ENCODE measurements around the gene SMYD3. TPM values are rescaled to one million over a fixed set of nuclear protein-coding genes. Genes with fewer than 3 reads are reported as not detected.
A peak's percentile ranks its signal among the peaks of the same experiment; 100 is the strongest.

The SMYD3 gene
- total RNA-seq, 2 donors from 2014 or later, result 15.8 to 21.8 TPM

- intact Hi-C loops (cut with DNase I, micrococcal nuclease), result no loop called here
- DNase-seq, result no peak
- ATAC-seq, result no peak
These were observed 291.6 kb downstream of the SMYD3 start for GRCh38 chr1:246215510-246215903.

- ATAC-seq (peak; percentile 78), DNase-seq (peak in 1 of 2 donors; percentile 44)
- intact Hi-C loops (cut with DNase I, micrococcal nuclease), result no loop called here
These were observed 292.2 kb downstream of the SMYD3 start for GRCh38 chr1:246214708-246215509.

- intact Hi-C loops (cut with DNase I, micrococcal nuclease), result no loop called here
- ATAC-seq (no peak), DNase-seq (no peak)
These were observed 293.1 kb downstream of the SMYD3 start for GRCh38 chr1:246213947-246214346.

GRCh38 chr1:246213502-246213901 is 293.6 kb downstream of the SMYD3 start:
- ATAC-seq (no peak), DNase-seq (no peak)
- intact Hi-C loops (cut with DNase I, micrococcal nuclease), result no loop called here

- intact Hi-C loops (cut with DNase I, micrococcal nuclease), result no loop called here
- DNase-seq (no peak), ATAC-seq (no peak)
These were observed 294.0 kb downstream of the SMYD3 start for GRCh38 chr1:246213036-246213435.

GRCh38 chr1:246212013-246212412 is 295.1 kb downstream of the SMYD3 start:
- DNase-seq (no peak), ATAC-seq (no peak)
- intact Hi-C loops (cut with DNase I, micrococcal nuclease), result no loop called here

- DNase-seq (no peak), ATAC-seq (no peak)
- intact Hi-C loops (cut with DNase I, micrococcal nuclease), result no loop called here
These were observed 296.3 kb downstream of the SMYD3 start for GRCh38 chr1:246210756-246211155.

- intact Hi-C loops (cut with DNase I, micrococcal nuclease), result no loop called here
- ATAC-seq, result no peak
- no peak for DNase-seq
These were observed 299.0 kb downstream of the SMYD3 start for GRCh38 chr1:246208105-246208504.

- intact Hi-C loops (cut with DNase I, micrococcal nuclease), result no loop called here
- ATAC-seq, result no peak
- no peak for DNase-seq
These were observed 303.9 kb downstream of the SMYD3 start for GRCh38 chr1:246203180-246203579.

GRCh38 chr1:246200738-246201137 is 306.3 kb downstream of the SMYD3 start:
- ATAC-seq, result no peak

GRCh38 chr1:246200225-246200624 is 306.9 kb downstream of the SMYD3 start:
- DNase-seq (no peak), ATAC-seq (no peak)
- intact Hi-C loops (cut with DNase I, micrococcal nuclease), result no loop called here

More at GRCh38 chr1:246200738-246201137, 306.3 kb downstream of the SMYD3 start:
- no peak for DNase-seq
- intact Hi-C loops (cut with DNase I, micrococcal nuclease), result no loop called here

- intact Hi-C loops (cut with DNase I, micrococcal nuclease), result no loop called here
- DNase-seq (no peak), ATAC-seq (no peak)
These were observed 307.9 kb downstream of the SMYD3 start for GRCh38 chr1:246199086-246199645.

GRCh38 chr1:246198115-246198816 is 308.8 kb downstream of the SMYD3 start:
- intact Hi-C loops (cut with DNase I, micrococcal nuclease), result no loop called here
- ATAC-seq, result no peak
- DNase-seq, result no peak

- ATAC-seq, result no peak
- DNase-seq, result no peak
- intact Hi-C loops (cut with DNase I, micrococcal nuclease), result no loop called here
These were observed 310.0 kb downstream of the SMYD3 start for GRCh38 chr1:246197076-246197475.

GRCh38 chr1:246195296-246195695 is 311.8 kb downstream of the SMYD3 start:
- no peak for DNase-seq
- no peak for ATAC-seq
- intact Hi-C loops (cut with DNase I, micrococcal nuclease), result no loop called here

GRCh38 chr1:246193537-246193936 is 313.5 kb downstream of the SMYD3 start:
- intact Hi-C loops (cut with DNase I, micrococcal nuclease), result no loop called here
- DNase-seq, result no peak
- no peak for ATAC-seq

- ATAC-seq (no peak), DNase-seq (no peak)
- intact Hi-C loops (cut with DNase I, micrococcal nuclease), result no loop called here
These were observed 318.0 kb downstream of the SMYD3 start for GRCh38 chr1:246189126-246189525.

- intact Hi-C loops (cut with DNase I, micrococcal nuclease), result no loop called here
- DNase-seq (no peak), ATAC-seq (no peak)
These were observed 319.2 kb downstream of the SMYD3 start for GRCh38 chr1:246187834-246188372.

GRCh38 chr1:246184503-246184902 is 322.6 kb downstream of the SMYD3 start:
- ATAC-seq (no peak), DNase-seq (no peak)
- intact Hi-C loops (cut with DNase I, micrococcal nuclease), result no loop called here

All from left colon (tissue), 2 donors.